Right forelimb (tissue), 1 donor: ENCODE results near the gene UBE2D2.
A peak's percentile ranks its signal among the peaks of the same experiment; 100 is the strongest.
"Not testable (repeated sequence)": the region's sequence is repeated elsewhere in the genome, so short reads cannot be mapped to it uniquely, and the experiment has no call there.

ENCODE experiments used
- DNase-seq: peaks from one replicate; pipeline ENCODE4 v3.0.0-alpha.2; 2018

UBE2D2 gene

GRCh38 chr5:139549162-139549894 is 11.8 kb upstream of the UBE2D2 start:
- no peak for DNase-seq

- not testable (repeated sequence) for DNase-seq
Observed at GRCh38 chr5:139550051-139550872, 10.9 kb upstream of the UBE2D2 start.

GRCh38 chr5:139551191-139551889 is 9.8 kb upstream of the UBE2D2 start:
- no peak for DNase-seq

- DNase-seq = no peak
Observed at GRCh38 chr5:139552893-139553575, 8.1 kb upstream of the UBE2D2 start.

- no peak for DNase-seq
Observed at GRCh38 chr5:139554264-139554663, 6.9 kb upstream of the UBE2D2 start.

GRCh38 chr5:139557811-139558210 is 3.3 kb upstream of the UBE2D2 start:
- no peak for DNase-seq

- DNase-seq = peak; percentile 84
Observed at GRCh38 chr5:139561655-139562451, 714 bp downstream of the UBE2D2 start.

- DNase-seq = no peak
Observed at GRCh38 chr5:139562847-139563246, 1.7 kb downstream of the UBE2D2 start.

GRCh38 chr5:139565411-139566305 is 4.5 kb downstream of the UBE2D2 start:
- no peak for DNase-seq

GRCh38 chr5:139566611-139567010 is 5.5 kb downstream of the UBE2D2 start:
- DNase-seq = no peak

GRCh38 chr5:139569270-139569955 is 8.3 kb downstream of the UBE2D2 start:
- DNase-seq = no peak

- no peak for DNase-seq
Observed at GRCh38 chr5:139571543-139571942, 10.4 kb downstream of the UBE2D2 start.

- DNase-seq = no peak
Observed at GRCh38 chr5:139571966-139572365, 10.8 kb downstream of the UBE2D2 start.

GRCh38 chr5:139574641-139575312 is 13.6 kb downstream of the UBE2D2 start:
- no peak for DNase-seq

- DNase-seq = no peak
Observed at GRCh38 chr5:139575313-139575646, 14.1 kb downstream of the UBE2D2 start.

- no peak for DNase-seq
Observed at GRCh38 chr5:139575751-139576150, 14.6 kb downstream of the UBE2D2 start.

- no peak for DNase-seq
Observed at GRCh38 chr5:139577689-139578290, 16.7 kb downstream of the UBE2D2 start.

- no peak for DNase-seq
Observed at GRCh38 chr5:139578325-139578724, 17.2 kb downstream of the UBE2D2 start.

GRCh38 chr5:139582181-139582580 is 21.0 kb downstream of the UBE2D2 start:
- DNase-seq = not testable (repeated sequence)
